ENCODE results near the gene CDC25B. TPM values are rescaled to one million over a fixed set of nuclear protein-coding genes. Genes with fewer than 3 reads are reported as not detected.

Gene CDC25B
- total and polyA plus RNA-seq, 2 of the 8 experiments (the other 6 are each of a cell fraction or from before 2014, with no cell fraction given): 21.7 to 31.2 TPM

- no peak overlapping the region for H3K27ac ChIP-seq (ENCODE audit: low read depth, low read length)
- no peak for FAIRE-seq
- POLR2A ChIA-PET (ENCODE audit: partially characterized antibody): interaction anchor here (0.5 to 3.9 kb wide), 9 partner anchors 9 to 109 kb away, joined by 3 to 20 read pairs (median 4); partner anchors contain the start of genes ADISSP and AP5S1
- TF ChIP-seq SIN3A (conservative IDR thresholded peaks at IDR 0.05 in 1 of 2, IDR thresholded peaks at IDR 0.05 in 1 of 2; ENCODE audit: low read depth in 1 of 2, low read length in 2 of 2): peak in 1 of 2 experiments; percentile 7; a peak in 1 of 4 replicates
- 0 out of 4 replicates have a peak, but pooled peaks of 1 of the 2 experiments have one; percentile 33 for TF ChIP-seq HDAC2 (IDR thresholded peaks at IDR 0.05; ENCODE audit: borderline replicate concordance in 1 of 2, low read depth in 2 of 2, low read length in 2 of 2)
- TF ChIP-seq BRCA1 (IDR thresholded peaks at IDR 0.05; ENCODE audit: low read depth, low read length): peak; percentile 24; the same call in 1 of the 2 replicates
- TF ChIP-seq POLR2AphosphoS5 (IDR thresholded peaks at IDR 0.05; ENCODE audit: low read depth, low read length): no peak
- TF ChIP-seq CHD2 (IDR thresholded peaks at IDR 0.05; ENCODE audit: low read length): 0 out of 2 replicates have a peak, but pooled peaks have one; percentile 32
- TF ChIP-seq RBBP5 (IDR thresholded peaks at IDR 0.05; ENCODE audit: borderline replicate concordance, low read depth, low read length): peak; percentile 78; the same call in 1 of the 2 replicates
- TF ChIP-seq MAX (IDR thresholded peaks at IDR 0.05): peak; percentile 90
- 0 out of 2 replicates have a peak, but pooled peaks have one; percentile 46 for TF ChIP-seq PHF8 (conservative IDR thresholded peaks at IDR 0.05; ENCODE audit: low read depth, low read length)
- no peak for TF ChIP-seq SP2 (IDR thresholded peaks at IDR 0.05; ENCODE audit: low read length)
- TF ChIP-seq RXRA (IDR thresholded peaks at IDR 0.05; ENCODE audit: insufficient read depth, low read depth, low read length): no peak
- no peak for TF ChIP-seq RFX5 (IDR thresholded peaks at IDR 0.05; ENCODE audit: borderline replicate concordance, low read depth, low read length)
Measured at GRCh38 chr20:3786126-3786484, 10.0 kb upstream of the CDC25B start.

More at GRCh38 chr20:3786126-3786484, 10.0 kb upstream of the CDC25B start:
- Histone ChIP-seq H3K56ac (replicated peaks; ENCODE audit: insufficient read length, low read depth, low read length) (no peak overlapping the region), H3K79me1 (ENCODE audit: low read depth, low read length) (peaks cover 11% of the 10 kb centered on the region), H4K91ac (replicated peaks; ENCODE audit: insufficient read length, low read length) (no peak overlapping the region), H4K8ac (ENCODE audit: extremely low read depth, insufficient read depth, low read length) (peak overlapping the region; percentile 54), H3K14ac (ENCODE audit: insufficient read length) (no peak overlapping the region), H3K4me1 (replicated peaks in 1 of 4; ENCODE audit: control insufficient read depth in 3 of 4, insufficient read depth in 4 of 4, low read length in 3 of 4) (peaks cover 0 to 16% (median 6%) of the 10 kb centered on the region in 4 experiments; a peak in 6 of 7 replicates), H2BK5ac (ENCODE audit: low read depth, low read length) (no peak overlapping the region), H3K23me2 (ENCODE audit: low read depth, low read length) (peaks cover 3% of the 10 kb centered on the region; the same call in 1 of the 2 replicates), H2AK5ac (ENCODE audit: low read depth, low read length) (no peak overlapping the region), H3K36me3 (ENCODE audit: control insufficient read depth in 2 of 4, insufficient read depth in 4 of 4, low read length in 3 of 4) (peaks cover 0 to 5% (median 0%) of the 10 kb centered on the region in 4 experiments; a peak in 2 of 8 replicates), H3K79me2 (ENCODE audit: control insufficient read depth in 1 of 2, insufficient read depth in 2 of 2, low read length in 2 of 2) (peaks cover 0 to 10% of the 10 kb centered on the region in 2 experiments; a peak in 1 of 4 replicates), H4K5ac (ENCODE audit: insufficient read length, low read depth, low read length) (no peak overlapping the region), H3K4me3 (ENCODE audit: extremely low read depth in 1 of 4, insufficient read depth in 2 of 4, low read depth in 3 of 4, low read length in 4 of 4) (peak overlapping the region; percentile 42 to 69 (median 60)), H4K20me1 (replicated peaks in 1 of 2; ENCODE audit: control insufficient read depth in 1 of 2, insufficient read depth in 2 of 2, low read length in 2 of 2) (peaks cover 7 to 11% of the 10 kb centered on the region in 2 experiments), H2AFZ (ENCODE audit: low read length) (0 out of 2 replicates have a peak overlapping the region, but pooled peaks have one; percentile 41), H3K4ac (replicated peaks; ENCODE audit: insufficient read length, low read depth, low read length) (no peak overlapping the region), H2BK20ac (ENCODE audit: low read length) (no peak overlapping the region), H3K18ac (ENCODE audit: extremely low read depth, low read length) (peak overlapping the region; percentile 90; the same call in 1 of the 2 replicates), H3K23ac (ENCODE audit: insufficient read length) (no peak overlapping the region), H2BK120ac (replicated peaks; ENCODE audit: low read depth, low read length) (no peak overlapping the region), H2BK15ac (ENCODE audit: low read length) (0 out of 2 replicates have a peak overlapping the region, but pooled peaks have one; percentile 25), H3K9ac (replicated peaks in 1 of 4; ENCODE audit: extremely low read depth in 1 of 4, low read depth in 3 of 4, low read length in 3 of 4) (peak overlapping the region; percentile 13 to 87 (median 52)), H3K9me3 (ENCODE audit: insufficient read depth in 2 of 2, low read depth in 1 of 2, low read length in 1 of 2) (no peaks in the 10 kb centered on the region), H2BK12ac (ENCODE audit: low read depth, low read length) (no peak overlapping the region), H3K4me2 (ENCODE audit: insufficient read depth in 1 of 2, low read depth in 2 of 2, low read length in 2 of 2) (peak overlapping the region; percentile 75 to 98), H3K27me3 (replicated peaks in 1 of 4; ENCODE audit: control insufficient read depth in 3 of 4, extremely low read depth in 1 of 4, insufficient read depth in 3 of 4, low read length in 3 of 4) (peaks cover 0 to 3% (median 0%) of the 10 kb centered on the region in 4 experiments; a peak in 3 of 7 replicates)
- peak in 1 of 2 experiments; percentile 70 for DNase-seq (ENCODE audit: low read depth in 1 of 2, low spot score in 2 of 2)
- CTCF ChIA-PET (ENCODE audit: partially characterized antibody): interaction anchor here (0.9 to 9.5 kb wide), 15 partner anchors 8 to 286 kb away, joined by 3 to 128 read pairs (median 4); partner anchors contain the start of genes ADISSP and AP5S1
- WGBS, 2 experiments (ENCODE audit: extremely low coverage in 1 of 2, insufficient coverage in 1 of 2, insufficient read length in 1 of 2, insufficient replicate concordance in 2 of 2, low coverage in 1 of 2, low lambda C conversion rate in 2 of 2, missing lambda C conversion rate in 1 of 2): 3% methylated on average over 31 of the region's 35 CpGs; no CpG with 5 or more reads in 1 of the 2 experiments

All from H1 (cell line).